ENCODE results near the gene RREB1. TPM values are rescaled to one million over a fixed set of nuclear protein-coding genes. Genes with fewer than 3 reads are reported as not detected.
A peak's percentile ranks its signal among the peaks of the same experiment; 100 is the strongest.

RREB1 gene
- polyA plus RNA-seq, 4 donors = 6.5 to 38.3 (median 11.5) TPM

- H3K9me3 ChIP-seq (ENCODE audit: control insufficient read depth in 2 of 2, insufficient read depth in 1 of 2, low read depth in 1 of 2, low read length in 1 of 2) = no peaks in the 10 kb centered on the region
- H3K27me3 ChIP-seq (ENCODE audit: control insufficient read depth in 3 of 3, insufficient read depth in 3 of 3, low read length in 3 of 3) = no peaks in the 10 kb centered on the region
- no peak overlapping the region for H3K27ac ChIP-seq (ENCODE audit: low read depth in 1 of 3, low read length in 2 of 3)
- peaks cover 0 to 46% (median 2%) of the 10 kb centered on the region in 3 donors for H3K36me3 ChIP-seq (ENCODE audit: control insufficient read depth in 3 of 3, insufficient read depth in 2 of 3, low read depth in 1 of 3, low read length in 3 of 3)
- no peak for FAIRE-seq
- no peak for DNase-seq
- H3K4me1 ChIP-seq (ENCODE audit: control insufficient read depth in 3 of 3, insufficient read depth in 2 of 3, low read depth in 1 of 3, low read length in 2 of 3) = peaks cover 0 to 18% (median 5%) of the 10 kb centered on the region in 3 donors
- 82 to 100% (median 94%) methylated on average over 1 of the region's 1 CpG for WGBS, 3 donors
- no peak overlapping the region for H3K4me3 ChIP-seq (ENCODE audit: low read depth in 1 of 3, low read length in 3 of 3)
These were observed 17.5 kb downstream of the RREB1 start for GRCh38 chr6:7125290-7125689.

GRCh38 chr6:7126754-7127153, 19.0 kb downstream of the RREB1 start:
- FAIRE-seq = no peak
- Histone ChIP-seq H3K9me3 (ENCODE audit: control insufficient read depth in 2 of 2, insufficient read depth in 1 of 2, low read depth in 1 of 2, low read length in 1 of 2) (no peaks in the 10 kb centered on the region), H3K4me3 (ENCODE audit: low read depth in 1 of 3, low read length in 3 of 3) (no peak overlapping the region), H3K27ac (ENCODE audit: low read depth in 1 of 3, low read length in 2 of 3) (no peak overlapping the region), H3K4me1 (ENCODE audit: control insufficient read depth in 3 of 3, insufficient read depth in 2 of 3, low read depth in 1 of 3, low read length in 2 of 3) (peaks cover 0 to 21% (median 5%) of the 10 kb centered on the region in 3 donors), H3K36me3 (ENCODE audit: control insufficient read depth in 3 of 3, insufficient read depth in 2 of 3, low read depth in 1 of 3, low read length in 3 of 3) (peaks cover 0 to 48% (median 2%) of the 10 kb centered on the region in 3 donors), H3K27me3 (ENCODE audit: control insufficient read depth in 3 of 3, insufficient read depth in 3 of 3, low read length in 3 of 3) (no peaks in the 10 kb centered on the region)
- WGBS, 3 donors = 62 to 75% (median 69%) methylated on average over 4 of the region's 4 CpGs
- no peak for DNase-seq

- 75 to 82% (median 81%) methylated on average over 5 of the region's 5 CpGs for WGBS, 3 donors
- FAIRE-seq = no peak
These were observed 19.9 kb downstream of the RREB1 start for GRCh38 chr6:7127680-7128079.

GRCh38 chr6:7129360-7129759, 21.6 kb downstream of the RREB1 start:
- peaks cover 0 to 14% (median 5%) of the 10 kb centered on the region in 3 donors for H3K4me1 ChIP-seq (ENCODE audit: control insufficient read depth in 3 of 3, insufficient read depth in 2 of 3, low read depth in 1 of 3, low read length in 2 of 3)
- WGBS, 3 donors = 76 to 81% (median 76%) methylated on average over 6 of the region's 6 CpGs
- no peak overlapping the region for H3K4me3 ChIP-seq (ENCODE audit: low read depth in 1 of 3, low read length in 3 of 3)
- no peaks in the 10 kb centered on the region for H3K9me3 ChIP-seq (ENCODE audit: control insufficient read depth in 2 of 2, insufficient read depth in 1 of 2, low read depth in 1 of 2, low read length in 1 of 2)
- H3K27me3 ChIP-seq (ENCODE audit: control insufficient read depth in 3 of 3, insufficient read depth in 3 of 3, low read length in 3 of 3) = no peaks in the 10 kb centered on the region
- DNase-seq (no peak), FAIRE-seq (no peak)
- H3K36me3 ChIP-seq (ENCODE audit: control insufficient read depth in 3 of 3, insufficient read depth in 2 of 3, low read depth in 1 of 3, low read length in 3 of 3) = peaks cover 0 to 42% (median 2%) of the 10 kb centered on the region in 3 donors
- H3K27ac ChIP-seq (ENCODE audit: low read depth in 1 of 3, low read length in 2 of 3) = no peak overlapping the region

More at GRCh38 chr6:7127680-7128079, 19.9 kb downstream of the RREB1 start:
- H3K27me3 ChIP-seq (ENCODE audit: control insufficient read depth in 3 of 3, insufficient read depth in 3 of 3, low read length in 3 of 3) = no peaks in the 10 kb centered on the region
- H3K9me3 ChIP-seq (ENCODE audit: control insufficient read depth in 2 of 2, insufficient read depth in 1 of 2, low read depth in 1 of 2, low read length in 1 of 2) = no peaks in the 10 kb centered on the region
- H3K4me1 ChIP-seq (ENCODE audit: control insufficient read depth in 3 of 3, insufficient read depth in 2 of 3, low read depth in 1 of 3, low read length in 2 of 3) = peaks cover 0 to 19% (median 5%) of the 10 kb centered on the region in 3 donors
- H3K36me3 ChIP-seq (ENCODE audit: control insufficient read depth in 3 of 3, insufficient read depth in 2 of 3, low read depth in 1 of 3, low read length in 3 of 3) = peaks cover 0 to 46% (median 2%) of the 10 kb centered on the region in 3 donors
- no peak for DNase-seq
- H3K27ac ChIP-seq (ENCODE audit: low read depth in 1 of 3, low read length in 2 of 3) = no peak overlapping the region
- H3K4me3 ChIP-seq (ENCODE audit: low read depth in 1 of 3, low read length in 3 of 3) = no peak overlapping the region

GRCh38 chr6:7129784-7130569, 22.2 kb downstream of the RREB1 start:
- H3K4me3 ChIP-seq (ENCODE audit: low read depth in 1 of 3, low read length in 3 of 3) = no peak overlapping the region
- FAIRE-seq (no peak), DNase-seq (no peak)
- peak overlapping the region in 1 of 3 donors; percentile 65 for H3K27ac ChIP-seq (ENCODE audit: low read depth in 1 of 3, low read length in 2 of 3)
- H3K36me3 ChIP-seq (ENCODE audit: control insufficient read depth in 3 of 3, insufficient read depth in 2 of 3, low read depth in 1 of 3, low read length in 3 of 3) = peaks cover 0 to 42% (median 2%) of the 10 kb centered on the region in 3 donors
- H3K4me1 ChIP-seq (ENCODE audit: control insufficient read depth in 3 of 3, insufficient read depth in 2 of 3, low read depth in 1 of 3, low read length in 2 of 3) = peaks cover 0 to 14% (median 5%) of the 10 kb centered on the region in 3 donors
- H3K9me3 ChIP-seq (ENCODE audit: control insufficient read depth in 2 of 2, insufficient read depth in 1 of 2, low read depth in 1 of 2, low read length in 1 of 2) = no peaks in the 10 kb centered on the region
- 46 to 63% (median 48%) methylated on average over 9 of the region's 9 CpGs for WGBS, 3 donors
- H3K27me3 ChIP-seq (ENCODE audit: control insufficient read depth in 3 of 3, insufficient read depth in 3 of 3, low read length in 3 of 3) = no peaks in the 10 kb centered on the region

- Histone ChIP-seq H3K27ac (ENCODE audit: low read depth in 1 of 3, low read length in 2 of 3) (no peak overlapping the region), H3K27me3 (ENCODE audit: control insufficient read depth in 3 of 3, insufficient read depth in 3 of 3, low read length in 3 of 3) (no peaks in the 10 kb centered on the region), H3K4me3 (ENCODE audit: low read depth in 1 of 3, low read length in 3 of 3) (no peak overlapping the region), H3K36me3 (ENCODE audit: control insufficient read depth in 3 of 3, insufficient read depth in 2 of 3, low read depth in 1 of 3, low read length in 3 of 3) (peaks cover 0 to 34% (median 0%) of the 10 kb centered on the region in 3 donors), H3K9me3 (ENCODE audit: control insufficient read depth in 2 of 2, insufficient read depth in 1 of 2, low read depth in 1 of 2, low read length in 1 of 2) (no peaks in the 10 kb centered on the region), H3K4me1 (ENCODE audit: control insufficient read depth in 3 of 3, insufficient read depth in 2 of 3, low read depth in 1 of 3, low read length in 2 of 3) (peaks cover 3 to 19% (median 9%) of the 10 kb centered on the region in 3 donors)
- 83 to 91% (median 85%) methylated on average over 3 of the region's 3 CpGs for WGBS, 3 donors
- DNase-seq (no peak), FAIRE-seq (no peak)
These were observed 23.6 kb downstream of the RREB1 start for GRCh38 chr6:7131390-7131789.

GRCh38 chr6:7132398-7133035, 24.8 kb downstream of the RREB1 start:
- FAIRE-seq = no peak
- Histone ChIP-seq H3K27ac (ENCODE audit: low read depth in 1 of 3, low read length in 2 of 3) (no peak overlapping the region), H3K4me1 (ENCODE audit: control insufficient read depth in 3 of 3, insufficient read depth in 2 of 3, low read depth in 1 of 3, low read length in 2 of 3) (peaks cover 3 to 29% (median 18%) of the 10 kb centered on the region in 3 donors), H3K9me3 (ENCODE audit: control insufficient read depth in 2 of 2, insufficient read depth in 1 of 2, low read depth in 1 of 2, low read length in 1 of 2) (no peaks in the 10 kb centered on the region), H3K4me3 (ENCODE audit: low read depth in 1 of 3, low read length in 3 of 3) (no peak overlapping the region), H3K27me3 (ENCODE audit: control insufficient read depth in 3 of 3, insufficient read depth in 3 of 3, low read length in 3 of 3) (no peaks in the 10 kb centered on the region), H3K36me3 (ENCODE audit: control insufficient read depth in 3 of 3, insufficient read depth in 2 of 3, low read depth in 1 of 3, low read length in 3 of 3) (peaks cover 0 to 34% (median 0%) of the 10 kb centered on the region in 3 donors)
- DNase-seq = no peak
- 91% methylated on average over 8 of the region's 8 CpGs for WGBS, 3 donors

- no peaks in the 10 kb centered on the region for H3K9me3 ChIP-seq (ENCODE audit: control insufficient read depth in 2 of 2, insufficient read depth in 1 of 2, low read depth in 1 of 2, low read length in 1 of 2)
- no peak overlapping the region for H3K27ac ChIP-seq (ENCODE audit: low read depth in 1 of 3, low read length in 2 of 3)
- peaks cover 0 to 18% (median 0%) of the 10 kb centered on the region in 3 donors for H3K36me3 ChIP-seq (ENCODE audit: control insufficient read depth in 3 of 3, insufficient read depth in 2 of 3, low read depth in 1 of 3, low read length in 3 of 3)
- H3K4me1 ChIP-seq (ENCODE audit: control insufficient read depth in 3 of 3, insufficient read depth in 2 of 3, low read depth in 1 of 3, low read length in 2 of 3) = peaks cover 3 to 31% (median 20%) of the 10 kb centered on the region in 3 donors
- WGBS, 3 donors = 78 to 83% (median 81%) methylated on average over 4 of the region's 4 CpGs
- no peaks in the 10 kb centered on the region for H3K27me3 ChIP-seq (ENCODE audit: control insufficient read depth in 3 of 3, insufficient read depth in 3 of 3, low read length in 3 of 3)
- no peak overlapping the region for H3K4me3 ChIP-seq (ENCODE audit: low read depth in 1 of 3, low read length in 3 of 3)
- FAIRE-seq = no peak
- DNase-seq = no peak
These were observed 27.4 kb downstream of the RREB1 start for GRCh38 chr6:7134999-7135745.

Measured in small intestine (tissue), 7 donors.